Right atrium auricular region (tissue), 2 donors: ENCODE results near the gene CDH2. TPM values are rescaled to one million over a fixed set of nuclear protein-coding genes. Genes with fewer than 3 reads are reported as not detected.

Experiments used
- DNase-seq: peaks from one replicate; pipeline ENCODE4 v3.0.0-alpha.2; 2019; ENCODE audit warnings: low spot score
- H3K27ac ChIP-seq, 2 donors: fragments of 200-600 bp; sonication (generic); 1 replicate in 1 of 2; 2 replicates in 1 of 2; pipeline ENCODE4 v1.5.1; 2016 to 2019
- H3K27me3 ChIP-seq, 2 donors: fragments of 200-600 bp; sonication (generic); one replicate each; pipeline versions ENCODE4 v1.5.1 to v1.6.0; 2017 to 2019
- H3K36me3 ChIP-seq: fragments of 200-600 bp; sonication (generic); one replicate; pipeline ENCODE4 v1.5.1; 2016
- H3K4me1 ChIP-seq, 2 donors: fragments of 200-600 bp; sonication (generic); one replicate each; pipeline versions ENCODE4 v1.5.1 to v1.6.0; 2017 to 2019
- H3K4me3 ChIP-seq, 2 donors: fragments of 200-600 bp; sonication (generic); 1 replicate in 1 of 2; 2 replicates in 1 of 2; pipeline ENCODE4 v1.5.1; 2017 to 2019; ENCODE audit warnings: mild to moderate bottlenecking in 1 of 2, moderate library complexity in 1 of 2
- H3K9me3 ChIP-seq, 2 donors: fragments of 200-600 bp; sonication (generic); one replicate each; pipeline ENCODE4 v1.5.1; 2019
- total RNA-seq, 2 donors: library from RNA; depleted of rRNA; stranded (reverse); fragments of >200 nt; gene quantifications; one replicate each; pipeline ENCODE4 v1.1.0, GENCODE V29; 2016
- TF ChIP-seq, protein P1 (sequence below), 2 donors: fragments of 200-600 bp; sonication (generic); IDR thresholded peaks; one replicate each; pipeline ENCODE4 v1.5.1; 2019; ENCODE audit warnings: antibody characterized with exemption in 2 of 2

CDH2 gene
- total RNA-seq, 2 donors from 2014 or later, result 205 to 269 TPM

DNA sequence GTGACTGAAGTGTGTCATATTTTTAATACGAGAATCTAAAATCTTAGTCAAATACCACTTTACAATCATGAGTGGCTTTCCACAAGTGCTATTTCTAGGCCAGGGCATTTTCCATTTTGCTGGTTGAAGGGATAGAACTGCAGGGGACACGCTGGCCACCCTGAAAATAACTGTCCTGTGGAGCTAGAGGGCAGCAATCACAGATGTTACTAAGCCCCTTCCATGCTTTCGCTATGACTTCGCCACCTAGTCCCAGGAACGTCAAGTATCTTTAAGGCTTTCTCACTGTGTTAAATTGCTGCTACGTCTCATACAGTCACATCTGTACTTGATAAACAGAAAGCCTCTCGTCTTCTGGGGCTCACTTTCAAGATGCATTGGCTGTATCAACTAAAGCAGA is 171.8 kb downstream of the CDH2 start:
- Histone ChIP-seq H3K9me3 (no peaks in the 10 kb centered on the region), H3K4me3 (no peak overlapping the region), H3K36me3 (peaks cover 15% of the 10 kb centered on the region), H3K4me1 (peaks cover 0 to 3% of the 10 kb centered on the region in 2 donors), H3K27ac (peak overlapping the region in 1 of 2 donors; percentile 45), H3K27me3 (no peaks in the 10 kb centered on the region)
- DNase-seq, result no peak
- TF ChIP-seq, protein P1, sequence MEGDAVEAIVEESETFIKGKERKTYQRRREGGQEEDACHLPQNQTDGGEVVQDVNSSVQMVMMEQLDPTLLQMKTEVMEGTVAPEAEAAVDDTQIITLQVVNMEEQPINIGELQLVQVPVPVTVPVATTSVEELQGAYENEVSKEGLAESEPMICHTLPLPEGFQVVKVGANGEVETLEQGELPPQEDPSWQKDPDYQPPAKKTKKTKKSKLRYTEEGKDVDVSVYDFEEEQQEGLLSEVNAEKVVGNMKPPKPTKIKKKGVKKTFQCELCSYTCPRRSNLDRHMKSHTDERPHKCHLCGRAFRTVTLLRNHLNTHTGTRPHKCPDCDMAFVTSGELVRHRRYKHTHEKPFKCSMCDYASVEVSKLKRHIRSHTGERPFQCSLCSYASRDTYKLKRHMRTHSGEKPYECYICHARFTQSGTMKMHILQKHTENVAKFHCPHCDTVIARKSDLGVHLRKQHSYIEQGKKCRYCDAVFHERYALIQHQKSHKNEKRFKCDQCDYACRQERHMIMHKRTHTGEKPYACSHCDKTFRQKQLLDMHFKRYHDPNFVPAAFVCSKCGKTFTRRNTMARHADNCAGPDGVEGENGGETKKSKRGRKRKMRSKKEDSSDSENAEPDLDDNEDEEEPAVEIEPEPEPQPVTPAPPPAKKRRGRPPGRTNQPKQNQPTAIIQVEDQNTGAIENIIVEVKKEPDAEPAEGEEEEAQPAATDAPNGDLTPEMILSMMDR (IDR thresholded peaks at IDR 0.05), result peak in 1 of 2 donors; percentile 36

DNA sequence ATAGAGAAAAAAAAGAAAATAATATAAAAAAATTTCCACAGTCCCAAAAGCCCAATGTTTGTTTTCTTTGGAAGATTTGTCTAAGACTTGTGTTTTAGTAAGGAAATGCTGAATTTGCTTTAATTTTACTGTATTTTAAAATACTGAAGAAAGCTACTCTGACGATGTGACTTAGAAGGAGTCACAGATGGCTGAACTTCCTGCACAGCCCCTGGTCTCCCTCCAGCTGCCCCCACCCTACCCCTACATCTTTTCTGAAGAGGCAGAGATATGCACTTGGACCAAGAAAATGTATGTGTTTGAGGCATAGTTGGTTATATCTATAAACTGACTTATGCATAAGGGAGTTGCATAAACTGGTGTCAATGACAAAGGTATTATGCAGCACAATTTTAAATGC is 172.3 kb downstream of the CDH2 start:
- no peaks in the 10 kb centered on the region for H3K27me3 ChIP-seq
- H3K4me3 ChIP-seq, result no peak overlapping the region
- H3K4me1 ChIP-seq, result peaks cover 0 to 3% of the 10 kb centered on the region in 2 donors
- TF ChIP-seq, protein P1 (IDR thresholded peaks at IDR 0.05), result no peak
- no peak for DNase-seq
- no peaks in the 10 kb centered on the region for H3K9me3 ChIP-seq
- peaks cover 21% of the 10 kb centered on the region for H3K36me3 ChIP-seq
- H3K27ac ChIP-seq, result no peak overlapping the region

DNA sequence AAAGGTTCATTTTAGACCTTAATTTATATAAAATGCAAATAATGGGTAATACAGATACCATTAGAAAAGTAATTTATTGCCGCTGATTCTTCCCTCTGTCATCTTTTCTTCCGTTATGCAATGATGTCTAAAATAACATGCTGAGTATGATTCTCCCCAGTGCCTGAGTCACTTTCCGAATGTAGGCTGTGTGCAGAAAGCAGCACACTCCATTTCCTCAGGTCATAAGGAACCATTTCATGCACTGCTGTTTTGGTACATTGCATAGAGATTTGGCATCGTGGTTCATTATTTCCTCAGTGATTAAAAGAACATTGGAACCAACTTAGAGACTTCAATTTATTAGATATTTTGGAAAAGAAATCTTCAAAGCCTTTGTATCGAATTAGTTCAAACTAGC is 173.5 kb downstream of the CDH2 start:
- H3K27ac ChIP-seq, result peak overlapping the region in 1 of 2 donors; percentile 58
- H3K4me3 ChIP-seq, result no peak overlapping the region
- TF ChIP-seq, protein P1 (IDR thresholded peaks at IDR 0.05), result no peak
- H3K27me3 ChIP-seq, result no peaks in the 10 kb centered on the region
- H3K4me1 ChIP-seq, result peaks cover 0 to 3% of the 10 kb centered on the region in 2 donors
- no peaks in the 10 kb centered on the region for H3K9me3 ChIP-seq
- DNase-seq, result no peak
- H3K36me3 ChIP-seq, result peaks cover 32% of the 10 kb centered on the region

DNA sequence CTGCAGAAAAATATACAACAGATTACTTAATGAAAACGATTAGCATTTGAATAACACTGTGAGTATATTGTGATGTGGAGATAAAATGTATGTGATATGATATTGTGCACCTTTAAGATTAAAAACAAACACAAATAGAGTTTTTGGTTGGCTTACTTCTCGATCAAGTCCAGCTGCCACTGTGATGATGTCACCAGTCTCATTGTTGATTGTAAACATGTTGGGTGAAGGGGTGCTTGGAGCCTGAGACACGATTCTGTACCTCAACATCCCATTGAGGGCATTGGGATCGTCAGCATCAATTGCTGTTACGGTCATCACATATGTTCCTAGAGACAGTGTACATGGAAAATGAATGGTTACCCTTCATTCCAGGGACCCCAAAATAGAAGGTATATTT is 174.1 kb downstream of the CDH2 start:
- no peak overlapping the region for H3K4me3 ChIP-seq
- TF ChIP-seq, protein P1 (IDR thresholded peaks at IDR 0.05), result no peak
- H3K9me3 ChIP-seq, result no peaks in the 10 kb centered on the region
- no peak for DNase-seq
- peaks cover 36% of the 10 kb centered on the region for H3K36me3 ChIP-seq
- H3K27me3 ChIP-seq, result no peaks in the 10 kb centered on the region
- H3K4me1 ChIP-seq, result peaks cover 0 to 3% of the 10 kb centered on the region in 2 donors
- peak overlapping the region in 1 of 2 donors; percentile 58 for H3K27ac ChIP-seq

DNA sequence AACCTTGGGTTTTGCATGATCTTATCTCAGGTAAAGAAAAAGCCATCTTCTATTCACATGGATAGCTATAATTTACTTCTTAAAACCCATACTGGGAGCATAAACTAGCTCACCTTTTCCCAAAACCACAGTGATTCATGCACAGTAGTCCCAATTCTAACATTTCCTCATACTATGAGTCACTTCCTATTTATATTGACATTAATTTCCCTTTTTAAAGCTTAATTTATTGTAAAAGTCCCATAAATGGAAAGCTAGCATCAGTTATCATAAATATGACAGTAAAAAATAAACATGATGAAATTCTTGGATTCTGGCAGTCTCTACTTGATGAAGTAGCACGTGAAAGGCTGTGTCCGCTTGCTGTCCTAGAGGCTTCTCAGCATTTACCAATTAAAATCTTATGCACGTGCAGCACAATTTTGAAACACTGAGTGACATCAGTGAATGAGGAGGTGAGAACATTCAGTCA is 180.1 kb downstream of the CDH2 start:
- Histone ChIP-seq H3K4me3 (no peak overlapping the region), H3K4me1 (peaks cover 0 to 12% of the 10 kb centered on the region in 2 donors), H3K9me3 (no peaks in the 10 kb centered on the region), H3K27me3 (no peaks in the 10 kb centered on the region), H3K27ac (peak overlapping the region in 1 of 2 donors; percentile 71), H3K36me3 (peaks cover 40% of the 10 kb centered on the region)
- TF ChIP-seq, protein P1 (IDR thresholded peaks at IDR 0.05), result no peak
- no peak for DNase-seq
